B cell (primary cell): ENCODE data around the gene RAB6D. TPM values are rescaled to one million over a fixed set of nuclear protein-coding genes. Genes with fewer than 3 reads are reported as not detected.
"Not testable (repeated sequence)": the region's sequence is repeated elsewhere in the genome, so short reads cannot be mapped to it uniquely, and the experiment has no call there.

Experiments used
- ATAC-seq: fragments of 200-7000 bp; cut with Tn5 transposase; one replicate; pipeline ENCODE4 v1.10.0; 2021; ENCODE audit warnings: low read depth, mild to moderate bottlenecking, moderate number of reproducible peaks, moderate library complexity
- CTCF ChIA-PET: fragments of 350-600 bp; sonication (Branson Sonifier 250); formaldehyde crosslinking; loops from one replicate; lab custom pipeline; 2021; ENCODE audit warnings: antibody characterized with exemption, inconsistent platforms; lab: Charles Lee
- POLR2A ChIA-PET: fragments of 350-600 bp; sonication (Branson Sonifier 250); formaldehyde crosslinking; loops from one replicate; lab custom pipeline; 2021; ENCODE audit warnings: antibody characterized with exemption; lab: Charles Lee
- DNase-seq: peaks from one replicate; pipeline ENCODE4 v3.0.0; 2013
- H2AFZ ChIP-seq: 2 replicates; pipeline ENCODE4 v1.6.1; 2012; ENCODE audit warnings: mild to moderate bottlenecking, low read depth, low read length; ENCODE audit not compliant: insufficient read depth, poor library complexity, severe bottlenecking
- H3K27ac ChIP-seq, 2 donors: 1 replicate in 1 of 2; 2 replicates in 1 of 2; pipeline ENCODE4 v1.5.1; 2012 to 2013; ENCODE audit warnings: low read length in 2 of 2, mild to moderate bottlenecking in 2 of 2, moderate library complexity in 1 of 2
- H3K27me3 ChIP-seq, 4 experiments: fragments of 200-600 bp in 1 of 4; sonication (generic) in 1 of 4; replicated peaks in 1 of 4; 1 replicate in 2 of 4; 2 replicates in 2 of 4; pipeline versions ENCODE4 v1.6.1 to v1.7.0; 2013 to 2016; ENCODE audit warnings: low read length in 3 of 4, mild to moderate bottlenecking in 2 of 4, mixed read lengths in 1 of 4, moderate library complexity in 1 of 4; ENCODE audit not compliant: insufficient read depth in 4 of 4, control insufficient read depth in 3 of 4; ENCODE audit errors: control extremely low read depth in 1 of 4
- H3K36me3 ChIP-seq, 2 experiments: replicated peaks in 1 of 2; 1 replicate in 1 of 2; 2 replicates in 1 of 2; pipeline versions ENCODE4 v1.6.1 to v1.7.1; 2013; ENCODE audit warnings: low read length in 1 of 2; ENCODE audit not compliant: insufficient read depth in 2 of 2, control insufficient read depth in 1 of 2; ENCODE audit errors: control extremely low read depth in 1 of 2, extremely low read depth in 1 of 2
- H3K4me1 ChIP-seq, 2 donors: fragments of 200-600 bp in 1 of 2; sonication (generic) in 1 of 2; 1 replicate in 1 of 2; 2 replicates in 1 of 2; pipeline versions ENCODE4 v1.5.1 to v1.6.1; 2013 to 2017; ENCODE audit warnings: low read length in 2 of 2; ENCODE audit not compliant: control insufficient read depth in 2 of 2, insufficient read depth in 2 of 2
- H3K4me2 ChIP-seq: replicated peaks from 2 replicates; pipeline ENCODE3; 2012; ENCODE audit warnings: mild to moderate bottlenecking, low read depth, low read length; ENCODE audit not compliant: poor library complexity, severe bottlenecking
- H3K4me3 ChIP-seq, 5 experiments: fragments of 200-600 bp in 1 of 5; sonication (generic) in 1 of 5; 1 replicate in 3 of 5; 2 replicates in 2 of 5; pipeline versions ENCODE4 v1.5.1 to v1.7.0; 2011 to 2016; ENCODE audit warnings: low read length in 4 of 5, mild to moderate bottlenecking in 4 of 5, low read depth in 2 of 5, control low read depth in 1 of 5, moderate library complexity in 1 of 5; ENCODE audit not compliant: insufficient read depth in 1 of 5; ENCODE audit errors: control extremely low read depth in 1 of 5, extremely low read depth in 1 of 5
- H3K79me2 ChIP-seq: fragments of 200-600 bp; sonication (generic); one replicate; pipeline ENCODE4 v1.6.0; 2016; ENCODE audit warnings: low read length; ENCODE audit not compliant: control insufficient read depth, insufficient read depth
- H3K9ac ChIP-seq: fragments of 200-600 bp; sonication (generic); 2 replicates; pipeline ENCODE4 v1.6.1; 2017; ENCODE audit warnings: mild to moderate bottlenecking, low read length, moderate library complexity
- H3K9me3 ChIP-seq, 3 donors: one replicate each; pipeline versions ENCODE4 v1.6.1 to v1.7.1; 2013; ENCODE audit warnings: low read length in 2 of 3; ENCODE audit not compliant: control insufficient read depth in 2 of 3, insufficient read depth in 1 of 3; ENCODE audit errors: control extremely low read depth in 1 of 3
- H4K20me1 ChIP-seq: 2 replicates; pipeline ENCODE4 v1.6.0; 2012; ENCODE audit warnings: mild to moderate bottlenecking, low read length; ENCODE audit not compliant: insufficient read depth, control insufficient read depth, poor library complexity, severe bottlenecking
- H3K27ac Mint-ChIP-seq: one replicate; pipeline ENCODE4 v1.8.0; 2021; ENCODE audit warnings: mixed read lengths
- H3K27me3 Mint-ChIP-seq: one replicate; pipeline ENCODE4 v1.8.0; 2021; ENCODE audit warnings: mixed read lengths
- H3K4me1 Mint-ChIP-seq: one replicate; pipeline ENCODE4 v1.8.0; 2021; ENCODE audit warnings: mixed read lengths
- H3K4me3 Mint-ChIP-seq: one replicate; pipeline ENCODE4 v1.8.0; 2021; ENCODE audit warnings: mixed read lengths
- H3K9me3 Mint-ChIP-seq: one replicate; pipeline ENCODE4 v1.8.0; 2022; ENCODE audit warnings: mixed read lengths; ENCODE audit not compliant: insufficient read depth
- EZH2 ChIP-seq: IDR thresholded peaks from 2 replicates; pipeline ENCODE4 v1.6.1; 2012; ENCODE audit warnings: borderline replicate concordance, low read depth, mild to moderate bottlenecking, moderate library complexity, low read length; ENCODE audit not compliant: insufficient read depth, poor library complexity, severe bottlenecking
- whole genome bisulfite sequencing: methylation state at CpG from one replicate; pipeline ENCODE4 v1.1.5; 2013; ENCODE audit warnings: missing lambda C conversion rate; ENCODE audit not compliant: insufficient coverage; 5-methylcytosine and 5-hydroxymethylcytosine counted together
- intact Hi-C: fragments of 100-400 bp; cut with micrococcal nuclease; formaldehyde crosslinking; loops from one replicate; pipeline ENCODE4 v1.10.0; 2022
- polyA plus RNA-seq: library from polyadenylated mRNA; depleted of rRNA; stranded (reverse); fragments of >200 nt; gene quantifications from 2 replicates; pipeline ENCODE4 v1.2.3, GENCODE V29; 2012
- total RNA-seq, 2 donors: library from RNA; stranded (reverse); fragments of 120-200 nt in 1 of 2; gene quantifications; 1 replicate in 1 of 2; 2 replicates in 1 of 2; pipeline versions ENCODE4 v1.2.3 to v1.2.4, GENCODE V29; 2013 to 2022

The RAB6D gene
- total and polyA plus RNA-seq, 2 donors (not counting 1 experiment from before 2014, with no cell fraction given): not detected

- Histone ChIP-seq H3K4me2 (no peak overlapping the region), H3K27me3 (peaks cover 0 to 6% (median 2%) of the 10 kb centered on the region in 4 experiments), H3K27ac (no peak overlapping the region), H3K9ac (no peak overlapping the region), H3K4me3 (no peak overlapping the region), H4K20me1 (no peaks in the 10 kb centered on the region), H3K4me1 (no peaks in the 10 kb centered on the region), H3K9me3 (no peaks in the 10 kb centered on the region), H3K36me3 (no peaks in the 10 kb centered on the region), H3K79me2 (no peaks in the 10 kb centered on the region), H2AFZ (no peak overlapping the region)
- CTCF ChIA-PET: no interaction called here
- Mint-ChIP-seq H3K27ac (no peak overlapping the region), H3K9me3 (no peaks in the 10 kb centered on the region), H3K4me1 (no peaks in the 10 kb centered on the region), H3K27me3 (peaks cover 19% of the 10 kb centered on the region), H3K4me3 (no peak overlapping the region)
- POLR2A ChIA-PET: no interaction called here
- ATAC-seq (no peak), DNase-seq (no peak)
- no peak for TF ChIP-seq EZH2
- intact Hi-C loops: no loop called here
- 94% methylated on average over 6 of the region's 6 CpGs for WGBS
Observed at GRCh38 chr2:131369954-131370353, 6.0 kb upstream of the RAB6D start.

- H4K20me1 ChIP-seq, H3K4me3 ChIP-seq, H3K4me3 Mint-ChIP-seq, DNase-seq, H3K79me2 ChIP-seq, POLR2A ChIA-PET, H3K9me3 Mint-ChIP-seq, H2AFZ ChIP-seq, H3K4me1 Mint-ChIP-seq, CTCF ChIA-PET, intact Hi-C loops, H3K27ac Mint-ChIP-seq, ATAC-seq, H3K27me3 ChIP-seq, H3K36me3 ChIP-seq, H3K9me3 ChIP-seq, H3K9ac ChIP-seq, H3K27ac ChIP-seq, H3K4me1 ChIP-seq, H3K4me2 ChIP-seq: not testable (repeated sequence)
- no CpG with 5 or more reads among the region's 9 CpGs for WGBS
- peaks cover 25% of the 10 kb centered on the region for H3K27me3 Mint-ChIP-seq
Observed at GRCh38 chr2:131368493-131369066, 4.6 kb upstream of the RAB6D start.
